Measurements from ENCODE around the gene RHOJ.
A peak's percentile ranks its signal among the peaks of the same experiment; 100 is the strongest.
"Not testable (repeated sequence)": the region's sequence is repeated elsewhere in the genome, so short reads cannot be mapped to it uniquely, and the experiment has no call there.

The RHOJ gene

GRCh38 chr14:63204407-63205043 lies at the start of gene RHOJ:
TSS of gene RHOJ (plus strand) at chr14:63204443. CDS start at chr14:63204870, 427 bp downstream.
- no peak for TF ChIP-seq ZFX (IDR thresholded peaks at IDR 0.05; ENCODE audit: borderline replicate concordance)
- no peak for TF ChIP-seq CTCF (IDR thresholded peaks at IDR 0.05)
- no peak within 1 kb of the TSS for H3K27ac ChIP-seq

GRCh38 chr14:63155511-63156185 lies 48.6 kb upstream of the RHOJ start:
- H3K27ac ChIP-seq, result no peak overlapping the region
- no peak for TF ChIP-seq ZFX (IDR thresholded peaks at IDR 0.05; ENCODE audit: borderline replicate concordance)
- no peak for TF ChIP-seq CTCF (IDR thresholded peaks at IDR 0.05)

GRCh38 chr14:63157195-63157594 lies 47.0 kb upstream of the RHOJ start:
- TF ChIP-seq ZFX (IDR thresholded peaks at IDR 0.05; ENCODE audit: borderline replicate concordance), result no peak
- no peak overlapping the region for H3K27ac ChIP-seq

- H3K27ac ChIP-seq, result no peak overlapping the region
- TF ChIP-seq CTCF (IDR thresholded peaks at IDR 0.05) (no peak), ZFX (IDR thresholded peaks at IDR 0.05; ENCODE audit: borderline replicate concordance) (no peak)
These were observed 40.9 kb upstream of the RHOJ start for GRCh38 chr14:63163306-63163705.

DNA sequence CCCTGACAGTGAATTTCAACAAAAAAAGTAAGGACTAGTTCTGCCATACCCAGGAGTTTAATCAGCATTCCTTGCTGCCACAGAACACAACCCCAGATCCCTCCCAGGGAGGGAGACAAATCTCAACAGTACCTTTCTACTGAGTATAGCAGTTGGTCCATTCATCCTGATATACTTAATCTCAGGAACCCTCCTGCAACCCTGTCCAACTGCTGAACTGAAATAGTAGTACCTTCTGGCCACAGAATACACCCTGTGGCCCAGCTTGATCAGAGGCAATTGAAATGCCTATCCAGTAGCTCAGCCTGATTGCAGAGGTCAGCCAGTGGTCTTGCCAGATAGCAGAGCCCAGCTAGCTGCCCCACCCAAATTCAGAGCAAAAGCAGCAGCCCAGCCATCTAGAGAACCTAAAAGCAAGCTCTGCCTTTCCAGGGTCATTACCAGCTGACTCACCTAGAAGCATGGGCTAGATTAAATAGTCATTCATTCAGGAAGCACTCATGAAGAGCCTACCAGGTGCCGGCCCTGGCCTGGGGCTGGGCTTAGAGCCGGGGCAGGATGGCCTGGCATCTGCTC lies 40.0 kb upstream of the RHOJ start:
- no peak overlapping the region for H3K27ac ChIP-seq

DNA sequence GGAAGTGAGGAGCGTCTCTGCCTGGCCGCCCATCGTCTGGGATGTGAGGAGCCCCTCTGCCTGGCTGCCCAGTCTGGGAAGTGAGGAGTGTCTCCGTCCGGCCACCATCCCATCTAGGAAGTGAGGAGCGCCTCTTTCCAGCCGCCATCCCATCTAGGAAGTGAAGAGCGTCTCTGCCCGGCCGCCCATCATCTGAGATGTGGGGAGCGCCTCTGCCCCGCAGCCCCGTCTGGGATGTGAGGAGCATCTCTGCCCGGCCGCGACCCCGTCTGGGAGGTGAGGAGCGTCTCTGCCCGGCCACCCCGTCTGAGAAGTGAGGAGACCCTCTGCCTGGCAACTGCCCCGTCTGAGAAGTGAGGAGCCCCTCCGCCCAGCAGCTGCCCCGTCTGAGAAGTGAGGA lies 39.0 kb upstream of the RHOJ start:
- H3K27ac ChIP-seq, result not testable (repeated sequence)

More for the DNA sequence above, 40.0 kb upstream of the RHOJ start:
- no peak for TF ChIP-seq ZFX (IDR thresholded peaks at IDR 0.05; ENCODE audit: borderline replicate concordance)
- no peak for TF ChIP-seq CTCF (IDR thresholded peaks at IDR 0.05)

DNA sequence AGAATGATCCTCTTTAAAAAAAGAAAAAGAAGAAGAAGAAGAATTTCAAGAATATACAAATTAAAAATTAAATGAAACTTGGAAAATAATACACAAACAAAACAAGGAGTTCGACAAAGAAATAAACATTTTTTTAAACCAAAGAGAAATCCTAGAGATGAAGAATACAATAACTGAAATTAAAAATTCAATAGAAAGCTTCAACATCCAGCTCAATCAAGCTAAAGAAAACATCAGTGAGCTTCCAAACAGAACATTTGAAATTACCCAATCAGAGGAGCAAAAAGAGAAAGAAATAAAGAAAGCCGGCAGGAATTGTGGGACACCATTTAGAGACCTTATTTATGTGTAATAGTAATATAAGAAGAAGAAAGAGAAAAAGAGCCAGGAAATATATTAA lies 37.2 kb upstream of the RHOJ start:
- no peak for TF ChIP-seq CTCF (IDR thresholded peaks at IDR 0.05)
- no peak for TF ChIP-seq ZFX (IDR thresholded peaks at IDR 0.05; ENCODE audit: borderline replicate concordance)
- no peak overlapping the region for H3K27ac ChIP-seq

DNA sequence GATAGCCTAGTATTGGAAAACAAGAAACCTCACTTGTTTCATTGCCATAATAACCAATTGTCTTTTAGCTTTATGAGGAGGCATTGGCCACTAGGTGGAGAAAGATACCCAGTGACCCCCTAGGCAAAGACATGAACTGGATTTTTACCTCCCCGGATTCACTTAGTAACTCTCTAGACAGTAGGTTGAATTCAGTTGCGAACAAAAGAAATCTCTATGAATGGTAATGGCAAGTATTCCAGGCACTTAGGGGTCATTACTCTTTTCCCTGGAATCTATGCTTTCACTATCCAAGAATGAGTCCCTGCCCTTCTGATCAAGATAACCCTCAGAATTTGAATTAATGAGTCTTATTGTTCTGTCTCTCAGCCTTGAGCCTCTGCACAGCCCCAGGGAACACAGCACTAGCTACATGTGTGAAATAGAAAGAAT lies 29.5 kb upstream of the RHOJ start:
- TF ChIP-seq CTCF (IDR thresholded peaks at IDR 0.05) (peak; percentile 63), ZFX (IDR thresholded peaks at IDR 0.05; ENCODE audit: borderline replicate concordance) (no peak)
- no peak overlapping the region for H3K27ac ChIP-seq
